ENCODE results near the gene HSD17B2. TPM values are rescaled to one million over a fixed set of nuclear protein-coding genes. Genes with fewer than 3 reads are reported as not detected.

Gene HSD17B2
- polyA plus RNA-seq, 3 donors: not detected

DNA sequence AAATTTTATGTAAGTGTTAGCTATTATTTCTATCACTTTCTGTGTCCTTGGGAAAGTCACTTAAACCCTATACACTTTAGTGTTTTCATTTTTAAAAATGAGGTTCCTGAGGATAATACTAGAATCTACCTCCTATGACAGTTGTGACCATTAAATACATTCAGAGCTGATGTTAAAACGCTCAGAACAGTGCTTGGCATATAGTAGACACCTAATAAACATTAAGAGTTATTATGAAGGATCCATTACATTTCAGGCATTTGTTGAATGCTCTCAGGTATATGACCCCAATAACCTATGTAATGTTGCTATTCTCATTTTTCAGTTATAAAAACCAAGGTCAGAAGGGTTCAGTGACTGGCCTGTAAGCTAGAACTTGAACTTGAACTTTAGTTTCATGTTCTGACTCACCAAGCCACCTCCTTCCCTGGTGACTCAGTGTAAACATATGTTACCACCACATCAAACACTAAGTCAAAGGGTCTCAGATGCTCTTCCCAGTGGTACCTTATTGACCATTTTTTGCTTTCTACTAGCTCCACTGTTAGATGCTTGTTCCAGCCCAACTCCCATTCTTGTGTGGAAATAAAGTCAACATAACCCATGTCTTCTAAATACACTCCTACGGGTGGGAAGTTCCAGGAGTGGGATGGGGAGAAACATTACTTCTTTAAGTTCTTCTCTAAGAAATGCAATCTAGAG lies 47.6 kb downstream of the HSD17B2 start:
- no peaks in the 10 kb centered on the region for H3K36me3 ChIP-seq (replicated peaks in 1 of 2; ENCODE audit: control insufficient read depth in 1 of 2, insufficient read depth in 2 of 2, low read length in 2 of 2)
- H3K4me2 ChIP-seq (replicated peaks; ENCODE audit: extremely low read depth, low read length, poor library complexity, severe bottlenecking): no peak overlapping the region
- H3K9me3 ChIP-seq (replicated peaks in 1 of 2; ENCODE audit: control insufficient read depth in 1 of 2, insufficient read depth in 1 of 2, low read length in 2 of 2): no peaks in the 10 kb centered on the region
- H3K27ac ChIP-seq (ENCODE audit: low read depth in 1 of 2, low read length in 2 of 2): no peak overlapping the region
- H3K36me3 Mint-ChIP-seq: no peaks in the 10 kb centered on the region
- no peak overlapping the region for H3K27ac Mint-ChIP-seq
- no peaks in the 10 kb centered on the region for H3K27me3 ChIP-seq (ENCODE audit: control insufficient read depth in 2 of 2, insufficient read depth in 2 of 2, low read length in 2 of 2)
- no peaks in the 10 kb centered on the region for H4K20me1 ChIP-seq (ENCODE audit: insufficient read depth, low read length)
- WGBS (ENCODE audit: insufficient coverage): no CpG with 5 or more reads among the region's 2 CpGs
- no peak for TF ChIP-seq CTCF (IDR thresholded peaks at IDR 0.05)
- peaks cover 0 to 4% (median 0%) of the 10 kb centered on the region in 7 donors for H3K9me3 Mint-ChIP-seq
- no peaks in the 10 kb centered on the region for H3K79me2 ChIP-seq (ENCODE audit: insufficient read depth, low read length)
- no peak overlapping the region for H2AFZ ChIP-seq (ENCODE audit: insufficient read depth, low read depth, low read length, poor library complexity, severe bottlenecking)
- intact Hi-C loops (cut with micrococcal nuclease): no loop called here
- peaks cover 4 to 8% (median 6%) of the 10 kb centered on the region in 3 donors for H3K27me3 Mint-ChIP-seq (ENCODE audit: low read depth in 3 of 3)
- H3K4me1 Mint-ChIP-seq: no peaks in the 10 kb centered on the region
- no peak overlapping the region for H3K4me3 ChIP-seq (replicated peaks in 1 of 3; ENCODE audit: low read depth in 2 of 3, low read length in 3 of 3)
- no peak overlapping the region for H3K4me3 Mint-ChIP-seq
- peak in 1 of 3 donors; percentile 30 for DNase-seq
- no peaks in the 10 kb centered on the region for H3K4me1 ChIP-seq (ENCODE audit: control insufficient read depth in 1 of 2, insufficient read depth in 2 of 2, low read length in 2 of 2)
- no peak overlapping the region for H3K9ac ChIP-seq (ENCODE audit: insufficient read depth, low read length, poor library complexity, severe bottlenecking)

GRCh38 chr16:82083710-82084353 lies 48.8 kb downstream of the HSD17B2 start:
- Mint-ChIP-seq H3K36me3 (no peaks in the 10 kb centered on the region), H3K9me3 (peaks cover 0 to 2% (median 0%) of the 10 kb centered on the region in 7 donors), H3K4me3 (no peak overlapping the region), H3K27ac (peak overlapping the region in 1 of 7 donors; percentile 32), H3K27me3 (ENCODE audit: low read depth in 3 of 3) (peaks cover 4 to 8% (median 6%) of the 10 kb centered on the region in 3 donors), H3K4me1 (no peaks in the 10 kb centered on the region)
- DNase-seq: no peak
- Histone ChIP-seq H3K79me2 (ENCODE audit: insufficient read depth, low read length) (no peaks in the 10 kb centered on the region), H3K9ac (ENCODE audit: insufficient read depth, low read length, poor library complexity, severe bottlenecking) (no peak overlapping the region), H2AFZ (ENCODE audit: insufficient read depth, low read depth, low read length, poor library complexity, severe bottlenecking) (no peak overlapping the region), H3K4me3 (replicated peaks in 1 of 3; ENCODE audit: low read depth in 2 of 3, low read length in 3 of 3) (no peak overlapping the region), H3K27me3 (ENCODE audit: control insufficient read depth in 2 of 2, insufficient read depth in 2 of 2, low read length in 2 of 2) (no peaks in the 10 kb centered on the region), H3K27ac (ENCODE audit: low read depth in 1 of 2, low read length in 2 of 2) (no peak overlapping the region), H3K36me3 (replicated peaks in 1 of 2; ENCODE audit: control insufficient read depth in 1 of 2, insufficient read depth in 2 of 2, low read length in 2 of 2) (no peaks in the 10 kb centered on the region), H3K4me2 (replicated peaks; ENCODE audit: extremely low read depth, low read length, poor library complexity, severe bottlenecking) (no peak overlapping the region), H3K4me1 (ENCODE audit: control insufficient read depth in 1 of 2, insufficient read depth in 2 of 2, low read length in 2 of 2) (no peaks in the 10 kb centered on the region), H3K9me3 (replicated peaks in 1 of 2; ENCODE audit: control insufficient read depth in 1 of 2, insufficient read depth in 1 of 2, low read length in 2 of 2) (no peaks in the 10 kb centered on the region), H4K20me1 (ENCODE audit: insufficient read depth, low read length) (no peaks in the 10 kb centered on the region)
- 80% methylated on average over 3 of the region's 6 CpGs for WGBS (ENCODE audit: insufficient coverage)
- intact Hi-C loops (cut with micrococcal nuclease): no loop called here
- TF ChIP-seq CTCF (IDR thresholded peaks at IDR 0.05): no peak
